H9 (cell line): ENCODE data around the gene EDIL3. TPM values are rescaled to one million over a fixed set of nuclear protein-coding genes. Genes with fewer than 3 reads are reported as not detected.

ENCODE experiments used
- DNase-seq: peaks from one replicate; pipeline ENCODE4 v3.0.0-alpha.2; 2017
- H2AFZ ChIP-seq: one replicate; pipeline ENCODE4 v1.6.1; 2013; ENCODE audit warnings: mild to moderate bottlenecking, low read length, control low read depth, moderate library complexity
- H2AK5ac ChIP-seq: 2 replicates; pipeline ENCODE4 v1.6.1; 2013; ENCODE audit warnings: low read length, control low read depth, mixed read lengths; ENCODE audit not compliant: insufficient read length
- H2BK120ac ChIP-seq: one replicate; pipeline ENCODE4 v1.6.1; 2013; ENCODE audit warnings: low read depth, mild to moderate bottlenecking, low read length, control low read depth, inconsistent platforms; ENCODE audit not compliant: poor library complexity, severe bottlenecking
- H2BK12ac ChIP-seq: 2 replicates; pipeline ENCODE4 v1.6.1; 2013; ENCODE audit warnings: low read length, control low read depth, mixed read lengths, low read depth; ENCODE audit not compliant: insufficient read length
- H2BK15ac ChIP-seq: 2 replicates; pipeline ENCODE4 v1.6.1; 2013; ENCODE audit warnings: low read depth, low read length, control low read depth
- H2BK20ac ChIP-seq: one replicate; pipeline ENCODE4 v1.6.1; 2013; ENCODE audit warnings: low read depth, mild to moderate bottlenecking, low read length, control low read depth, inconsistent platforms; ENCODE audit not compliant: poor library complexity, severe bottlenecking
- H2BK5ac ChIP-seq: 2 replicates; pipeline ENCODE4 v1.6.1; 2013; ENCODE audit warnings: low read length, control low read depth, mixed read lengths; ENCODE audit not compliant: insufficient read length
- H3K14ac ChIP-seq: 2 replicates; pipeline ENCODE4 v1.6.1; 2013; ENCODE audit warnings: low read length, control low read depth; ENCODE audit not compliant: insufficient read depth
- H3K18ac ChIP-seq: 2 replicates; pipeline ENCODE4 v1.6.1; 2013; ENCODE audit warnings: low read depth, mild to moderate bottlenecking, mixed read lengths, low read length, control low read depth; ENCODE audit not compliant: insufficient read length
- H3K23ac ChIP-seq: 2 replicates; pipeline ENCODE4 v1.6.1; 2013; ENCODE audit warnings: low read length, control low read depth, mixed read lengths, low read depth; ENCODE audit not compliant: insufficient read length
- H3K23me2 ChIP-seq: 2 replicates; pipeline ENCODE4 v1.6.1; 2013; ENCODE audit warnings: low read depth, mild to moderate bottlenecking, mixed read lengths, low read length, control low read depth; ENCODE audit not compliant: insufficient read length, poor library complexity, severe bottlenecking
- H3K27ac ChIP-seq: 2 replicates; pipeline ENCODE4 v1.5.1; 2013; ENCODE audit warnings: low read length, control low read depth, mixed read lengths, low read depth; ENCODE audit not compliant: insufficient read length
- H3K27me3 ChIP-seq: 2 replicates; pipeline ENCODE4 v1.6.1; 2013; ENCODE audit warnings: low read length, control low read depth, inconsistent platforms; ENCODE audit not compliant: insufficient read depth
- H3K4ac ChIP-seq: 2 replicates; pipeline ENCODE4 v1.6.1; 2013; ENCODE audit warnings: low read depth, mild to moderate bottlenecking, control low read depth, inconsistent platforms, low read length, moderate library complexity
- H3K4me1 ChIP-seq: 2 replicates; pipeline ENCODE4 v1.6.1; 2013; ENCODE audit warnings: low read length, control low read depth, inconsistent platforms; ENCODE audit not compliant: insufficient read depth
- H3K4me2 ChIP-seq: 2 replicates; pipeline ENCODE4 v1.6.1; 2013; ENCODE audit warnings: low read length, control low read depth, mixed read lengths; ENCODE audit not compliant: insufficient read length, insufficient read depth
- H3K56ac ChIP-seq: 2 replicates; pipeline ENCODE4 v1.6.1; 2013; ENCODE audit warnings: low read depth, mild to moderate bottlenecking, mixed read lengths, low read length, control low read depth; ENCODE audit not compliant: insufficient read length
- H3K79me1 ChIP-seq: 2 replicates; pipeline ENCODE4 v1.6.1; 2013; ENCODE audit warnings: low read depth, mild to moderate bottlenecking, moderate library complexity, low read length, control low read depth, inconsistent platforms; ENCODE audit not compliant: insufficient read depth, poor library complexity, severe bottlenecking
- H3K79me2 ChIP-seq: 2 replicates; pipeline ENCODE4 v1.6.1; 2013; ENCODE audit warnings: low read length, control low read depth, inconsistent platforms; ENCODE audit not compliant: insufficient read depth
- H3K9ac ChIP-seq: 2 replicates; pipeline ENCODE4 v1.6.1; 2013; ENCODE audit warnings: low read length, control low read depth, mixed read lengths; ENCODE audit not compliant: insufficient read length; ENCODE audit errors: extremely low read depth
- H3K9me3 ChIP-seq: one replicate; pipeline ENCODE4 v1.6.1; 2013; ENCODE audit warnings: low read depth, low read length, inconsistent platforms; ENCODE audit not compliant: control insufficient read depth
- H3T11ph ChIP-seq: one replicate; pipeline ENCODE4 v1.6.1; 2013; ENCODE audit warnings: mild to moderate bottlenecking, low read length, control low read depth, inconsistent platforms
- H4K20me1 ChIP-seq: one replicate; pipeline ENCODE4 v1.6.1; 2013; ENCODE audit not compliant: control insufficient read depth, insufficient read length, insufficient read depth
- H4K5ac ChIP-seq: 2 replicates; pipeline ENCODE4 v1.6.1; 2013; ENCODE audit warnings: low read depth, mild to moderate bottlenecking, mixed read lengths, low read length, control low read depth; ENCODE audit not compliant: insufficient read length
- H4K8ac ChIP-seq: replicated peaks from 2 replicates; pipeline ENCODE4 v1.6.1; 2013; ENCODE audit warnings: low read length, control low read depth, mixed read lengths, low read depth; ENCODE audit not compliant: insufficient read length
- H4K91ac ChIP-seq: 2 replicates; pipeline ENCODE4 v1.6.1; 2013; ENCODE audit warnings: low read depth, mild to moderate bottlenecking, moderate library complexity, mixed read lengths, low read length, control low read depth; ENCODE audit not compliant: insufficient read length
- H3K27ac Mint-ChIP-seq, 3 experiments: 2 replicates in 2 of 3; 3 replicates in 1 of 3; pipeline ENCODE4 v1.8.0; 2020 to 2021; ENCODE audit warnings: mixed read lengths in 3 of 3, mild to moderate bottlenecking in 1 of 3, moderate library complexity in 1 of 3
- H3K27me3 Mint-ChIP-seq: 2 replicates; pipeline ENCODE4 v1.8.0; 2021; ENCODE audit warnings: low read depth, mild to moderate bottlenecking, moderate library complexity, mixed read lengths
- H3K36me3 Mint-ChIP-seq, 3 experiments: 2 replicates in 2 of 3; 3 replicates in 1 of 3; pipeline ENCODE4 v1.8.0; 2020 to 2021; ENCODE audit warnings: low read depth in 3 of 3, mixed read lengths in 3 of 3; ENCODE audit not compliant: insufficient read depth in 1 of 3
- H3K4me1 Mint-ChIP-seq, 2 experiments: 2 replicates each; pipeline ENCODE4 v1.8.0; 2020; ENCODE audit warnings: mixed read lengths in 2 of 2
- H3K4me3 Mint-ChIP-seq, 2 experiments: 2 replicates in 1 of 2; 3 replicates in 1 of 2; pipeline ENCODE4 v1.8.0; 2020 to 2021; ENCODE audit warnings: mild to moderate bottlenecking in 2 of 2, mixed read lengths in 2 of 2, moderate library complexity in 1 of 2
- H3K9me3 Mint-ChIP-seq, 2 experiments: 2 replicates in 1 of 2; 3 replicates in 1 of 2; pipeline ENCODE4 v1.8.0; 2020; ENCODE audit warnings: mild to moderate bottlenecking in 2 of 2, mixed read lengths in 2 of 2, moderate library complexity in 1 of 2
- WGBS: extraction: QIAGEN DNeasy Blood & Tissue Kit; methylation state at CpG from one replicate; pipeline ENCODE4 v1.1.7; 2013; ENCODE audit warnings: missing lambda C conversion rate, low lambda C conversion rate, mixed read lengths; ENCODE audit not compliant: insufficient read length; ENCODE audit errors: extremely low coverage; 5-methylcytosine and 5-hydroxymethylcytosine counted together
- total RNA-seq: library from RNA; stranded (reverse); gene quantifications from 2 replicates; pipeline ENCODE4 v1.2.1, GENCODE V29; 2021
- TF ChIP-seq, protein P1 (sequence below): fragments of 200-600 bp; sonication (generic); conservative IDR thresholded peaks from 3 replicates; pipeline ENCODE4 v1.8.0; 2021; ENCODE audit warnings: antibody characterized with exemption, mild to moderate bottlenecking

The EDIL3 gene
- total RNA-seq, 1 experiment from 2014 or later = 61.9 TPM

DNA sequence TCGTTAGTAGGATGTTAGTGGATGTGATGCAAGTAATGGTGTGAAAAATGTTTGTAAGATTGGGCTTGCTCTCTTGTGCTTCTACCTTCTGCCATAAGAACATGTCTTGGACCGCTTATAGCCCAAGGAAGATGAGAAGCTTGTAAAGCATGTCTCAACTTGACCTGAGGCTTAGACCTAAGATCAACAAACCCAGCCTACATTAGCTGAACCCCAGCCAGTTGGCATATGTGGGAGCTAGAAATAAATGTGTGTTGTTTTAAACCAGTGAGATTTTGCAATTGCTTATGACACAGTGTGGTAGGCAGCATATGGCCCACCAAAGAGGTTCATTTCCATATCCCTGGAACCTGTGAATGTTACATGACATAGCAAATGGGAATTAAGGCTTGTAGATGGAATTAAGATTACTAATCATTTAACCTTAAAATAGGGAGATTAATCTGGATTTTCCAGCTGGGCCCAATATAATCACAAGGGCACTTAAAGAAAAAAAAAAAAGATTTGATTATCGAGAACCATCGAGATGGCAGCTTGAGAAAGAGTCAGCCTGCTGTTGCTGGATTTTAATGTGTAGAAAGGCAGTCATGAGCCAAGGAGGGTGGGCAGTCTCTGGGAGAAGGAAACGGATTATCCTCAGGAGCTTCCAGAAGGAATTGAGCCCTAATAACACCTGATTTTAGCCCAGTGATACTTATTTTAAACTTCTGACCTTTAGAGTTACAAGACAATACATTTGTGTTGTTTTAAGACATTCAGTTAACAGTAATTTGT, 27.3 kb upstream of the EDIL3 start:
- WGBS = no CpG with 5 or more reads among the region's 5 CpGs
- no peak for DNase-seq
- Mint-ChIP-seq H3K36me3 (no peaks in the 10 kb centered on the region; a peak in 1 of 7 replicates), H3K27me3 (no peaks in the 10 kb centered on the region), H3K27ac (peak overlapping the region in 1 of 3 experiments; percentile 71; a peak in 2 of 7 replicates), H3K9me3 (no peaks in the 10 kb centered on the region; a peak in 1 of 5 replicates), H3K4me3 (no peak overlapping the region), H3K4me1 (no peaks in the 10 kb centered on the region)
- Histone ChIP-seq H2BK20ac (no peak overlapping the region), H4K5ac (no peak overlapping the region), H3K23ac (no peak overlapping the region), H2AK5ac (no peak overlapping the region), H3K79me2 (no peaks in the 10 kb centered on the region), H4K91ac (no peak overlapping the region), H3T11ph (no peak overlapping the region), H3K9me3 (no peaks in the 10 kb centered on the region), H2BK120ac (no peak overlapping the region), H2BK12ac (no peak overlapping the region), H3K14ac (no peak overlapping the region), H4K20me1 (no peaks in the 10 kb centered on the region), H4K8ac (no peak overlapping the region), H3K23me2 (no peaks in the 10 kb centered on the region), H3K79me1 (no peaks in the 10 kb centered on the region), H3K4me1 (no peaks in the 10 kb centered on the region), H3K4me2 (no peak overlapping the region), H3K27me3 (no peaks in the 10 kb centered on the region), H3K18ac (no peak overlapping the region), H3K56ac (no peak overlapping the region), H3K4ac (no peak overlapping the region), H3K9ac (no peak overlapping the region), H2BK15ac (no peak overlapping the region), H3K27ac (no peak overlapping the region), H2AFZ (no peak overlapping the region), H2BK5ac (no peak overlapping the region)
- TF ChIP-seq, protein P1, sequence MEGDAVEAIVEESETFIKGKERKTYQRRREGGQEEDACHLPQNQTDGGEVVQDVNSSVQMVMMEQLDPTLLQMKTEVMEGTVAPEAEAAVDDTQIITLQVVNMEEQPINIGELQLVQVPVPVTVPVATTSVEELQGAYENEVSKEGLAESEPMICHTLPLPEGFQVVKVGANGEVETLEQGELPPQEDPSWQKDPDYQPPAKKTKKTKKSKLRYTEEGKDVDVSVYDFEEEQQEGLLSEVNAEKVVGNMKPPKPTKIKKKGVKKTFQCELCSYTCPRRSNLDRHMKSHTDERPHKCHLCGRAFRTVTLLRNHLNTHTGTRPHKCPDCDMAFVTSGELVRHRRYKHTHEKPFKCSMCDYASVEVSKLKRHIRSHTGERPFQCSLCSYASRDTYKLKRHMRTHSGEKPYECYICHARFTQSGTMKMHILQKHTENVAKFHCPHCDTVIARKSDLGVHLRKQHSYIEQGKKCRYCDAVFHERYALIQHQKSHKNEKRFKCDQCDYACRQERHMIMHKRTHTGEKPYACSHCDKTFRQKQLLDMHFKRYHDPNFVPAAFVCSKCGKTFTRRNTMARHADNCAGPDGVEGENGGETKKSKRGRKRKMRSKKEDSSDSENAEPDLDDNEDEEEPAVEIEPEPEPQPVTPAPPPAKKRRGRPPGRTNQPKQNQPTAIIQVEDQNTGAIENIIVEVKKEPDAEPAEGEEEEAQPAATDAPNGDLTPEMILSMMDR = no peak
